Ovary (tissue), 3 donors: ENCODE results near the gene KBTBD6.

Source experiments
- POLR2A ChIP-seq: fragments of 450-650 bp; IDR thresholded peaks from one replicate; pipeline ENCODE4 v1.6.1; 2017; ENCODE audit warnings: antibody characterized with exemption, mild to moderate bottlenecking, moderate library complexity
- TF ChIP-seq, protein P1 (sequence below), 3 donors: fragments of 450-650 bp in 2 of 3; fragments of 200-600 bp in 1 of 3; IDR thresholded peaks; one replicate each; pipeline versions ENCODE4 v1.5.1 to v1.8.0; 2016 to 2022; ENCODE audit warnings: antibody characterized with exemption in 3 of 3, mild to moderate bottlenecking in 1 of 3
- donor health status: DM: no; HTN: no; CAD: no.

DNA sequence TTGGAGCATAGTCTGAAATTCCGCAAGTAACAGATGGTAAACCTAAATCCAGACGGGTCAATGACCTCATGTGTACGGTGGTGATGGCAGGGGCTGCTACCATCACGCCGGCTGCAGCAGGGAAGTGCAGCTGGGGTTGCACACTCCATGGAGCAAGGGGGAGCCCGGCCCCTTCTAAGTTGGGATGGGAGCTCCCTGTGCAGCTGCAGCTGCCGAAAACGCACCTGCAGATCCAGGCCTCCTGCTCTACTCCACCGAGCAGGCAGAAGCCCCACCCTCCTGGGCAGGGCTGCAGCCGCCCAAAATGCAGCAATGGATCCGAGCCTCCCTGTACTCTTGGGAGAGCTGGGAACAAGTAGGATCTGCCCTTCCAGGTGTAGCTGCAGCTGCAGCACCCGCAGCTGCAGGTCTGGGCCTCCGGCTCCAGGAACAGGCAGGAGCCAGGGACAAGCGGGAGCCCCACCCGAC lies 25.5 kb downstream of the KBTBD6 start:
- TF ChIP-seq, protein P1, sequence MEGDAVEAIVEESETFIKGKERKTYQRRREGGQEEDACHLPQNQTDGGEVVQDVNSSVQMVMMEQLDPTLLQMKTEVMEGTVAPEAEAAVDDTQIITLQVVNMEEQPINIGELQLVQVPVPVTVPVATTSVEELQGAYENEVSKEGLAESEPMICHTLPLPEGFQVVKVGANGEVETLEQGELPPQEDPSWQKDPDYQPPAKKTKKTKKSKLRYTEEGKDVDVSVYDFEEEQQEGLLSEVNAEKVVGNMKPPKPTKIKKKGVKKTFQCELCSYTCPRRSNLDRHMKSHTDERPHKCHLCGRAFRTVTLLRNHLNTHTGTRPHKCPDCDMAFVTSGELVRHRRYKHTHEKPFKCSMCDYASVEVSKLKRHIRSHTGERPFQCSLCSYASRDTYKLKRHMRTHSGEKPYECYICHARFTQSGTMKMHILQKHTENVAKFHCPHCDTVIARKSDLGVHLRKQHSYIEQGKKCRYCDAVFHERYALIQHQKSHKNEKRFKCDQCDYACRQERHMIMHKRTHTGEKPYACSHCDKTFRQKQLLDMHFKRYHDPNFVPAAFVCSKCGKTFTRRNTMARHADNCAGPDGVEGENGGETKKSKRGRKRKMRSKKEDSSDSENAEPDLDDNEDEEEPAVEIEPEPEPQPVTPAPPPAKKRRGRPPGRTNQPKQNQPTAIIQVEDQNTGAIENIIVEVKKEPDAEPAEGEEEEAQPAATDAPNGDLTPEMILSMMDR (IDR thresholded peaks at IDR 0.05), result no peak
- TF ChIP-seq POLR2A, result no peak
